SK-N-DZ (cell line): ENCODE measurements around the gene KASH5.

Experiments
- DNase-seq: peaks from one replicate; pipeline ENCODE4 v3.0.0-alpha.2; 2015; ENCODE audit warnings: low spot score

KASH5 gene

GRCh38 chr19:49393881-49394280 lies 5.8 kb downstream of the KASH5 start:
- DNase-seq: no peak

GRCh38 chr19:49395581-49396407 lies 7.7 kb downstream of the KASH5 start:
- DNase-seq: no peak

- DNase-seq: no peak
Measured at GRCh38 chr19:49396738-49397505, 8.9 kb downstream of the KASH5 start.

- DNase-seq: no peak
Measured at GRCh38 chr19:49398001-49398615, 10.1 kb downstream of the KASH5 start.

- DNase-seq: no peak
Measured at GRCh38 chr19:49398931-49399330, 10.9 kb downstream of the KASH5 start.

- DNase-seq: no peak
Measured at GRCh38 chr19:49400029-49400428, 12.0 kb downstream of the KASH5 start.

GRCh38 chr19:49403404-49404187 lies 15.5 kb downstream of the KASH5 start:
- no peak for DNase-seq

- no peak for DNase-seq
Measured at GRCh38 chr19:49407079-49407478, 19.0 kb downstream of the KASH5 start.

GRCh38 chr19:49407482-49408015 lies 19.5 kb downstream of the KASH5 start:
- DNase-seq: no peak

- DNase-seq: no peak
Measured at GRCh38 chr19:49408816-49409440, 20.9 kb downstream of the KASH5 start.

- DNase-seq: no peak
Measured at GRCh38 chr19:49409441-49410029, 21.5 kb downstream of the KASH5 start.

GRCh38 chr19:49411681-49412326 lies 23.8 kb downstream of the KASH5 start:
- no peak for DNase-seq

- peak; percentile 74 for DNase-seq
Measured at GRCh38 chr19:49413348-49413747, 25.3 kb downstream of the KASH5 start.

GRCh38 chr19:49414256-49414655 lies 26.2 kb downstream of the KASH5 start:
- DNase-seq: no peak

- no peak for DNase-seq
Measured at GRCh38 chr19:49415102-49415809, 27.2 kb downstream of the KASH5 start.

GRCh38 chr19:49415810-49416200 lies 27.8 kb downstream of the KASH5 start:
- DNase-seq: no peak

GRCh38 chr19:49417088-49417487 lies 29.0 kb downstream of the KASH5 start:
- no peak for DNase-seq

- DNase-seq: no peak
Measured at GRCh38 chr19:49418511-49418910, 30.5 kb downstream of the KASH5 start.

- DNase-seq: no peak
Measured at GRCh38 chr19:49419173-49419572, 31.1 kb downstream of the KASH5 start.
